Renal cortical epithelial cell (primary cell): Measurements from ENCODE around the gene PREX1. TPM values are rescaled to one million over a fixed set of nuclear protein-coding genes. Genes with fewer than 3 reads are reported as not detected.
"Not testable (repeated sequence)": the region's sequence is repeated elsewhere in the genome, so short reads cannot be mapped to it uniquely, and the experiment has no call there.

Experiments used
- DNase-seq: peaks from one replicate; pipeline ENCODE4 v3.0.0-alpha.2; 2011; ENCODE audit warnings: low read depth
- total RNA-seq: library from RNA; depleted of rRNA; stranded (reverse); fragments of >200 nt; gene quantifications from 2 replicates; pipeline ENCODE4 v1.2.3, GENCODE V29; 2014

Gene PREX1
- total RNA-seq, 1 donor from 2014 or later, result 1.5 TPM

- DNase-seq, result no peak
Measured at GRCh38 chr20:48776306-48776705, 51.5 kb downstream of the PREX1 start.

- not testable (repeated sequence) for DNase-seq
Measured at GRCh38 chr20:48775545-48775944, 52.3 kb downstream of the PREX1 start.

DNA sequence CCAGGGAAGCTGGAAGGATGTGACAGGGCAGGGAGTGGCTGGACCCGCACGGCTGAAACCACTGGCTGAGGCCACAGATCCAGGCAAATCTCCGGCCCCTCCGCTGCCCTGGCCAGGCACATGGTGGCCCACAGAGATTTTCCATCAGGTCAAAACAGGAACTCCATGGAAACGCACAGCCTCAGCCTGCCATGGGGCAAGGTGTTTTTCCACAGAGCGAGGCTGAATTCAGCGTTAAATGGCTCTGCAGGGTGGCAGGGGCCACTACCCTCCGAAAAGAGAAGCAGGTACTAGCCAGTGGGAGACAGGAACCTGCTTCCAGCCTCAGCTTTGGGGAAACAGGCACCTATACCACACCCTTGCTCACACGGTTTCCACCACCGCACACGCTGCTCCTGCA, 53.1 kb downstream of the PREX1 start:
- DNase-seq, result no peak

GRCh38 chr20:48773837-48774418, 53.9 kb downstream of the PREX1 start:
- no peak for DNase-seq

GRCh38 chr20:48772183-48772976, 55.4 kb downstream of the PREX1 start:
- no peak for DNase-seq

- DNase-seq, result peak; percentile 19
Measured at GRCh38 chr20:48771542-48771941, 56.3 kb downstream of the PREX1 start.

DNA sequence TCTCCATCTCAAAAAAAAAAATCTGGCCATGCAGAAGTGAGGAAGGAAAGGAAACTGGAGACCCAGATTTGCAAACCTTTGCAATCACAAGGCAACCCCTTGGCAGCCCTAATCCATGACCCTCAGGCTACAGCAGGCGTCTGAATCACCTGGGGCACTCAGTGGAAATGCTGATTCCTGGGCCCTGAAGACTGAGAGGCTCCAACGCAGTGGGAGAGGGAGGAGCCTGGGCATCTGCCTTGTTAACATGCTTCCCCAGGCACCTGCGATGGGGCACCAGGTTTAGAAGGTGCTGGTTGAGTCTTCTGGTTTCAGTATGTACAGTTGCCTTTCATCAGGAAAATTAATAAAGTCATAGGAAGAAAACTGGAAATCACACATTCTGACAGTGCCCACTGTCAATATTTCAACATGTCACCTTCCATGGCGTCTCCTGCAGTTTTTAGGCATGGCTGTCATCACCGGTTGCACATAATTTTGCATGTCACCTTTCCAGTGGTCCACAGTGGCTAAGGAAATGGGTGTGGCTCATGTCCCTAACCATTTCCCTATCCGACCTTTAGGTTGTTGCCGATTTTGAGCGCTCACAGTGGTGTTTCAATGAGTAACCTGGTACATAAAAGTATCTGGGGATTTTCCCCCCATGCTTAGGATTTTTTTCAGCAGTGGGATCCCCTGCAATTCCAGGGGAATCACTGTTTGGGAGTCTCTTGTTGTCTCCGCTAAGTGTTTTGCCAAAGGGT, 56.9 kb downstream of the PREX1 start:
- no peak for DNase-seq

DNA sequence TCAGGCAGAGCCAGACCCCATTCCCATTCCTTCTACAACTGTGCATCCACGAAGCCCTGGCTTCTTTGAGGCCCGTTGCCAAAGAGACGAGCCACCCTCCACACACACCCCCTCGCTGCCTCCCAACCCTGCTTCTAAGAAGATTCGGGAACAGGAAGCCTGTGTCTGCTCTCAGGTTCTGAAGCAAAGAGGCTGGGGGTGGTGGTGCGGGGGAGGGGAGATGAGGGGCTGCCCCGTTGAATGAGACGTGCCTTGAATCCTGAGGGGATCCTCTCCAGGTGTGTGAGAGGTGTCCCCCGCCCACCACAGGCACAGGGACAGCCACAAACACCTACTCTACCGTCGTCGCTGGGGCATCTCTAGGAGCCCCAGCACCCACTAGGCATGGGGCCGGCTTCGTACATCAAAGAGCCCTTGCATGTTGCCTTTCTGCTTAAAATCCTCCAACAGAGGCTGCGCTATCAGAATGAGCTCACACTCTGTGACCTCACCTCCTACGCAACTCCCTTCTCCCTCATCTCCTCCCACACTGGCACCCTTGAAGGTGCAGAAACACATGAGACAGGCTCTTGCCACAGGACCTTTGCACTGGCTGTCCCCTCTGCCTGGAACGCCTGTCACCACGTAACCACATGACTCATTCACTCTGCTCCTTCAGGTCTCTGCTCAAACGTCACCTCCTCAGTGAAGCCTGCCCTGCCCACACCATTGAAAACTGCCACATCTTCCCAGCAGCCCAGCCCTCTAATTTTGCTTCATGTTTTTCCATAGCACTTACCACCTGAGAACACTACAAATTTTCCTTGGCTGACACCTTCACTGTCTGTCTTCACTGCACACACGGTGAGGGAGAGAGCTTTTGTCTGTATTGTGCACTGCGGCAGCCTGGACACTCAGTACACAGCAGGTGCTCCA, 58.5 kb downstream of the PREX1 start:
- DNase-seq, result no peak

- DNase-seq, result no peak
Measured at GRCh38 chr20:48766961-48767960, 60.5 kb downstream of the PREX1 start.

GRCh38 chr20:48766205-48766604, 61.6 kb downstream of the PREX1 start:
- no peak for DNase-seq

DNA sequence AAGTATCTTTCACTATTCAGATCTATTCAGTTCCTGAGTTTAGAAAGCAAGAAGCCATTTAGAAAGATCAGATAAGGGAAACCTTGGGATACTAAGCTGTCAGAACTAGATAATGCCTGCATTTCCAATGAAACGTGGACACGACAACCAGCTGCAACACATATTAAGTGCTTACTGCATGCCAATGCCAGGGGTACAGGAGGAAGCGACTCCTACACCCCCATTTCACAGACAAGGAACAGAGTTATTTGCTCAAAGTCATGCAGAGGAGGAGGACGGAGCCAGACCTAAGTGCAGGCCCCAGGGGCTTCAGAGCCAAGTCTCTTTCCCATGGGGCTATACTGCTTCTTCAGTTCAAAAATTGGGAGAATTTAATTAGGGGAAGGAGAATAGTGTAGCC, 62.4 kb downstream of the PREX1 start:
- no peak for DNase-seq

GRCh38 chr20:48763216-48763914, 64.4 kb downstream of the PREX1 start:
- no peak for DNase-seq

DNA sequence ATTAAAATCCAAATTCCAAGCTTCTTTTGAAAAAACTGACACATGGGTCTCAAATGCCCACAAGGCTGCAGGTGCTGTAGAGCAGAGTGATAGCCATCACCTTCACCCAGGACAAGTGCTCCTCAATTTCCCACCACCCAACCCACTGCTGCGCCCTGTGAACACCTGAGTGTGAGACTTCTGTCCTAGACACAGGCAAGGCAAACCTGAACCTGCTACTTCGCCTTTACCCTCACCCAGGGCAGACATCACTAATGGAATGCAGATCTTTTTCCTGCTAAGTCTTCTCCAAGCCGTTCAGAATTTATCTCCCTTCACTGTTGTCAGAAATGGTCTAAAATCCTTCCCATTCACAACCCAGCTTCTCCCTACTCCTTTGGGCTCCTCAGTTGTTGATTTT, 65.9 kb downstream of the PREX1 start:
- DNase-seq, result no peak

DNA sequence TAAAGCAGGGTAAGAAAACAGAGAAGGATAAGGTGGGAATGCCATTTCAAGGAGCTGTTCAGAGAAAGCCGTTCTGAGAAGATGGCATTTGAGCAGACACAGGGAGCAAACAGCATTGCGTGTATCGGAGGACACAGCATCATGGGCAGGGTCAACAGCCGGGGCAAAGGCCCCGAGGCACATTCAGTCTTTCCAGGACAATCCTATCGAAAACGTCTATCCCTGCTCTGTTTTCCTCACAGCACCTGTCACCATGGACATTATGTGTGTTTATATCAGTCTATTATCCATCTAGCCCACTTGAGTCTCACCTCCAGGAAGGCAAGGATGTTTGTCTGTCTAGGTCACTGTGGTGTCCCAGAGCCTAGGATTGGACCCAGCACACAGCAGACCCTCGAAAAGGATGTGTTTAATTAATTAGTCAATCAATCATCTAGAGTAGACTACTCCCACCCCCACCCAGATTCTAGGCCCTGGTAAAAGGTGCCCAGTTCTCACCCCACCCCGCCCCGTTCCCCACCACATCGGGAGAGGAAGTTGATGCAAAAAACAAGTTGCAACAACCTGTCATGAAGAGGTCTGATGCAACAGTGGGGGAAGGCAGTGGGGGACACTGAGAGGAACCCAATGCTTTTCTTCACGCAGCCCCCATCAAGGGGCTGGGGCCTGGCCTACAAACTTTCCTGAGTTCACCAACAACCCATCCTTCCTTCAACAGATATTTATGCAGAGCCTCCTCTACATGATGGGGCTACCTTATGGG, 66.6 kb downstream of the PREX1 start:
- no peak for DNase-seq

DNA sequence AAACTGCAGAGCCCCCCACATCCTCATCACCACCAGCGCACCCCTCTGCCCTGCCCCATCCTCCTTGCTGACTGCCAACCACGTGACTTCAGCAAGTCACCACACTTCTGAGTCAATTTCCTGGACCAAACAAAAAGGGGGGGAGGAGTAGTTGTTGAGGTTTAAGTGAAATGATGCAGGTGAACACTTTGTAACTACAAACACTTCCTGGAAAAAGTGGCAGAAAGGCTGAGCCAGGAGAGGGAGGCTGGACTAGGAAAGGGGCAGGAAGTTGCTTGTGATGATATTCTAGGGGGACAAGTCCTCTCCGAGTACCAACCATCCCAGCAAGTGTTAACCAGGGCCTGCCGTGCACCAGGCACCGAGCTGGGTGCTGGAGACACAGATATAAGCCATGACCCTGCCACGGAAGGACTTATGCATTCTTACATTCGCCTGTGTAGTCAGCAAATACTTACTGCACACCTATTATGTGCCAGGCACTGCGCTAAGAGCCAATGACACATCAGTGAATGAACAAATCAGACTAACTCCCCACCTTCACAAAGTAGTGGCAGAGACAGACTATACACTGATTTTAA, 67.3 kb downstream of the PREX1 start:
- DNase-seq, result peak; percentile 71

- DNase-seq, result no peak
Measured at GRCh38 chr20:48759631-48760245, 68.1 kb downstream of the PREX1 start.

GRCh38 chr20:48758206-48758820, 69.5 kb downstream of the PREX1 start:
- no peak for DNase-seq

GRCh38 chr20:48756774-48757173, 71.0 kb downstream of the PREX1 start:
- not testable (repeated sequence) for DNase-seq
